Neural progenitor cell (in vitro differentiated cells): ENCODE results near the gene HERC6.
"Not testable (repeated sequence)": the region's sequence is repeated elsewhere in the genome, so short reads cannot be mapped to it uniquely, and the experiment has no call there.

Source experiments
- CTCF ChIP-seq: fragments of 200-600 bp; sonication (generic); IDR thresholded peaks from 2 replicates; pipeline ENCODE4 v1.5.1; 2017; ENCODE audit warnings: antibody characterized with exemption, mild to moderate bottlenecking
- EZH2 ChIP-seq: fragments of 200-600 bp; sonication (generic); IDR thresholded peaks from 2 replicates; pipeline ENCODE4 v1.6.1; 2017; ENCODE audit warnings: antibody characterized with exemption, mild to moderate bottlenecking, moderate library complexity

GRCh38 chr4:88346902-88347301 is 31.8 kb upstream of the HERC6 start:
- TF ChIP-seq CTCF, EZH2: not testable (repeated sequence)
